AG08396 (cell line): ENCODE results near the gene GAREM1.
"Not testable (repeated sequence)": the region's sequence is repeated elsewhere in the genome, so short reads cannot be mapped to it uniquely, and the experiment has no call there.

Experiments used
- DNase-seq: peaks from one replicate; pipeline ENCODE4 v3.0.0; 2012; ENCODE audit warnings: low spot score, mixed read lengths

Gene GAREM1

DNA sequence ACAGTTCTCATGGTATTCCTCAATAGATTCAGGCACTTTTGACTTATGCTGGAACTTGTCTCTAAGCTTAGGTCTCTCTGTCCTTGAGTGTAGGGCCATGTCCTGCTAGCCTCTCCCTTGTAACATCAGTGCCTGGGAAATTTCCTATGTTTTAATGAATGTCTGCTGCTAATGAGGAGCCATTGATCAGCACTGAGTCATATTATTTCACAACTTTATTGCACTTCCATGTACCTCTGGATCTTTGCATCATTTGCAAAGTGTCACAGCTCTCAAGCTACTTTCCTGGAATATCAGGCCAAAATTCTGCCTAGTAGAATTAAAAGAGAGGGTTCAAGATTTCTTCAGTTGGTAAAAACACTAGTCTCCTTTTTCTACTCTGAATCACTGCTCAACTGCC, 102.5 kb downstream of the GAREM1 start:
- DNase-seq, result no peak

DNA sequence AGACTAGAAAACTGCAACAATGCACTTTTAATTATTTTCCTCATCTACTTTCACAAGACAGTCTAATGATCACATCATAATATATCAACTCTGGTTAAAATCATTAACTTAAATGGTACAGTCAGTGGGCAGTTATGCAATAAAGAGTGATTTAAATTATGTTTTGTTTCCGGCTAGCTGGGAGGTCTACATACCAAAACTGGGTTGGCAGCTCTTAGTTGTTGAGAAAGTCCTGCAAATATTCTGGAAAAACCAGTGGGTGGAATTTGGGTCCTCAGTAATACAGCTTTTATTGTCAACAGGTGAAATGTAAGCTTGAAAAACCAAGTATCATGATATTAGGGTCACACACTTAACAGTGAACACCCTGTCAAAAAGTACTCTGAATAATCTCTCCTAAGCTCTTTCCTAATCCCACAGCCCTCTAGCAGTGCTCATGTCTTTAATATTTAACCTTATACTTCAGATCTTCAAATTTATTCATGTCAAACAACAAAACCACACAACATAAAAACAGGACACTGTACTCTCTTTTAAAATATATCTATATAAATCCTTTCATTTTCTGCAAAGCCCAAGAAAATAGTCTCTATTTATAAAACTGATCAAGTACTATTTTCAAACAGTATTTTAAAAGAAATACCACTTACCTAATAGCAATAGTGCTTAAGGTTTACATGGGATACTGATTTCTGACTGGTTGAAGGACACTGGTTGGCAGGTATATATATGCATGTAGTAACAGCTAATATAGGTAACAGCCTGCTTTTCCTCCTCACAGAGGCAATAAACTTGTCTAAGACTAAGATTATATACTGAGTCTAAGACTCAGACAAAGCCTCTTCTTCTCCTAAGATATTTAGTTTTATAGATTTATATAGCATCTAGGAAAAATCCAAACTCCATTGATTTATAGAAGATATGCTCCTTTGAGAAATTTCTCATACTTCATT, 103.8 kb downstream of the GAREM1 start:
- no peak for DNase-seq

DNA sequence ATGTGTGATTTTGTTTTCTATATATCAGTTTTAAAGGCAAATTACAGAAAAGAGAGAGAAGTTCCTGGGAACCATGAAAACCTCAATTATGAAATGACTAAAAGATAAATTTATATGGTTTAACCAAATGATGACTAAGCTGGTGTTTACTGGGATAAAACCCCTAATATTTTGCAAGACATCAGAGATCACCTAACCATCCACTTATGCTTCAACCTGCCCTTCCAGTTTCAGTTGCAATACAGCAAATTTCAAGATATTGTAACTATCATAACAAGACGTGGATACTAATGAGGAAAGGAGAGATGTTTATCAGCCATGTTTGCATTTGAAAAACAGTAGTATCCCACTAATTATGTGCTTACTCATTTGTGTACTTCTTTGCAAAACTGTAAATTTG, 108.2 kb downstream of the GAREM1 start:
- DNase-seq, result no peak

DNA sequence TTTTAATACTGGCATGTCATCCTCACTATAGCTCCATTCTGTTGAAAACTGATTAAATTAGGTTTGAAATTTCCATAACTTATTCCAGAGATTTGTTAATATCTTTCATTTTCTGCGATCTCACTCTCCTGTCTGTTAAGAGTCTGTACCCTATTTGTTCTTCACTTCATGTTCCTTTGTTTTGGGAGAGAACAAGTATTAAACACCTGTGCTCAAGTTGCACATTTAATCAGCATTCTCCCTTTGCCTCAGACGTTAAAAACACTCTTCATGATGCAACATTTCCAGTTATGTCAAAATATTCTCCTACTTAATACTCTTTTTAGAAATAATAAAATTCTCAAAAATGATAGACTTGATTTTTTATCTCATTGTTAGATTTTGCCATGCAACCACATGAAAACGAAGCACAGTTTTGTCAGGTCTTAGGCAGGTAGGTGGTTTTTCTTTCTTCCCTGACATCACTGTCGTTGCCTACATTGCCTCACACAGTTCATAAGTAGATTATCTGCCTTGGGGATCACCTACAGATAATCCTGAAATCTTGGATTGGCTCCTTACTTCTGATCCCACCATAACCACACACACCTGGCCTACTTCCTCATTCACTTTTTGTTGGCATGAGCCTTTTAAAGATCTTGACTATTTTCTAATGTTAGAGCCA, 109.9 kb downstream of the GAREM1 start:
- DNase-seq, result no peak

DNA sequence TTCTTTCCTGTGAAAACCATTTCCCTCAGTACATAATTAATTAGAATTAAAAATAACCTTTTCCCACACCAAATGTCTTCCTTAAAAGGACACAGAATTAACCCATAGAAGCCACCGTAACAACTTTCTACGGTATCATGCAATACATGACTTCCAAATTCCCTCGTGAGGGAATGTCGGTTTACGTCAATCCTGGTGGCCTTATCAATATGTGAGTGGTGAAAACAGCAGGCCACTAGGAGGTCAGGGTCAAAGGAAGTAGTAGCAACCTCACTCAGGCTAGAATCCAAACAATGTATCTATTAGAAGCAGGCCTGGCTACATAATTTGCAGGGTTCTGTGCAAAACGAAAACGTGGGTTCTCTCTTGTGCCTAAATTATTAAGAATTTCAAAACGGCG, 112.2 kb downstream of the GAREM1 start:
- DNase-seq, result no peak

DNA sequence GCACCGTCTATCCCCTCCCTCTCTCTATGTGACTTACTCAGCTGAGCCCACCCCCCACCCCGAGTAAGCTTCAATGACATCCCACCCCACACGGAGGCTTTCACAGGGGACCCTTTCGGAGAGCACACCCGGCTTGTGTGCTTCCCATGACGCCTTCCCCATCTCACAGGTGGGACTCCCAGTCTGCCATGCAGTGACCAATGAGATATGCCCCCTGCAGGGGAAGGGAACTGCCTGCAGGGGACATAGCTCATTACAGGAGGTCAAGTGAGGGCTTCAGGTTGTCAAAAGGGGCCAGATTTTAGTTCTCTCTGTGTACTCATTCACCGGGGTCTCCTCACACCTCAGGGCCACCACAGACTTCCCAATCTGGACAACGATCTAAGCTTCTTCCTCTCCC, 112.6 kb downstream of the GAREM1 start:
- no peak for DNase-seq

DNA sequence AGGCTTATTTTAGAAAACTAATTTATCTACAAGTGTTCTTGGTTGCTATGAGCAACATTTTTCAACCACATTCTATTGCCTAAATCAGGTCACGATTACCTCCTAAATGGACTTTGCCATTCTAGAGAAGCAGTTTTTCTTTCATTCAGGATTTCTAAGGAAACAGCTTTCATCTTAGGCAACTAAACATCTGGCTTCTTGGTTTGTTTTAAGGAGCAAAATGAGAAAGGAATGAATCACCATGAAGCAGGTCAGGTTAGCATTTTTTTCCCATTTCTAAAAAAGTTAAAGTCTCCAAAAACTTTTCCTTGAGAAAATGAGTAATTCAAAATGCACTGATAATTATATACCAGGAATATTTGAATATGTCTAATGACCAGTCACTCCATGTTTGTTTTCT, 114.8 kb downstream of the GAREM1 start:
- DNase-seq, result no peak

DNA sequence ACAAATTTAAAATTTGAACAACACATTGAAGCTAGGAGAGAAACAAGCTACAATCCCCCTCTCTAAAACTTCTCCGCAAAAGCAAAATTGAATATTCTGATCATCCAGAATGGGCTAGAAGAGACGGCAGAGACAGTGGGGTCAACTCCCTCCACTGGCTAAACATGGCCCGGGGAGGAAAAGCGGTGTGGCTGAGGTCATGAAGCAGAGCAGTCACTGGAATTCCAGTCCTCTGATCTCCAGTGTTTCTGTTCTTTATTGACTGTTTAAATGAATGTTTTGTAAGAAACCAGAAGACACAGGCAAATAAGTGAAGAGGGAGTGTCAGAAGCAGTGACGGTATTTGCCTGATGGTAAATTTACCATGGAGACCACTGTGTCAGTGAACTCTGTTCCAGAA, 116.2 kb downstream of the GAREM1 start:
- no peak for DNase-seq

DNA sequence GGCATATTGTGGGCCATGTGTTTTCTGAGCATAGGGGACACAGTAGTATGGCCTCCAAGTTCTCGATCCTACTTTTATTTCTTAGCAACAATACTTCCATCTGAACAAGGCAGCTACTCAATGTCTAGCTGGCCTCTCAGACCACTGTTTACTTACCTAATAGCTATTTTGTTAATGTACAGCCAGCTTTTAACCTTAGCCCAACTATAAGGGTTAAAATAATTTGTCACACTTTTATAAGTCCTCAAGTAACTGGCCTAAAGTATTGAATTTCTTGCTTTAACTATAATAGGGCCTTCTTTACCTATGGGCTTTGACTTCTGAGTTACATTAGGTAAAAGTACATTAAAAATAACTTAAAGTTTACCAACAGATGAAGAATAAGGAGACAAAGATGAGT, 117.4 kb downstream of the GAREM1 start:
- no peak for DNase-seq

DNA sequence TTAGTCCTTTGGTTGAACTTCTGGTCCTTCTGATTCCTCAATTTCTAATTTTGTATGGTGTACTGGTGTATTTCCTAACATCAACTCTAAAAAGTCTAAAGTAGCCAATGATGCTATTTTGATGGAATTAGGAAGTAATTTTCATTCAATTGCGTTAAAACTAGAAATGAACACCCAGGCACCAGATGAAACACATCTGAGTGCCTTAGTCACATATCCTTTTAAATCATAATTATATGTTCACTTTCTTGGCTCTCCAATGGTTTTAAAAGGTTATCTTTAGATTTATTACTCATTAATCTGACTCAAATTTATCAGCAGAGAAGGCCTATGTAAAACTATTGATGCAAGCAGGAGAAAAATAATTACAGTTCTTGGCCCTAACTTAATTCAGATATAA, 119.7 kb downstream of the GAREM1 start:
- DNase-seq, result no peak

DNA sequence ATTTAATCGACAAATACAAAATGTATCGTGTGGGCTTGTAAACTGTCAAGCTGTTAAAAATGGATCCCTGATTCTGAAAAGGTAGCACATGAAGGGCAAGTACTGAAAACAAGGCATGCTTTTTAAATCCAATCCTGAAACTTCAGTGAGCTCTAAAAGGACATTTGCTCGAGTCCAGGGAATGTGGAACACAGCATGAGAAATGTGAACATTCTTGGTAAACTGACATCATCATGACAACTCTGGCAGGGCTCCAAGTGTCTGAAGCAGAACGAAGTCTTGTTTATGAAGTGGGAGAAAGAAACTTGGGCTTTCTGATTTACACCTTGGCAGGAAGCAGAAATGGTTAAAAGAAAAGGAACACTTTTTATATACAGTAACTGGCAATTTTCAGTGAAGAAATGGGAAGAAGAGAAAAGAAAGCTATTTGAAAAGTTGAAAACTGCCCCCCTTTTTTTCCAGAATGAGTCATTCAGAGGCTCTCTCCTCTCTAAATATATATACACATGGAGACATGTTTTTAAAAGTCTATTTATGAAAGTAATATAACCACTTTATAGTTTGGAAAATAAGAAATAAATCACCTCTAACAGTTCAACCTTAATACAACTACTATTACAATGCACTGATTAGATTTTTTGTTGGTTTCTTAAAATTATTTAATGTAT, 120.8 kb downstream of the GAREM1 start:
- DNase-seq, result peak; percentile 61

DNA sequence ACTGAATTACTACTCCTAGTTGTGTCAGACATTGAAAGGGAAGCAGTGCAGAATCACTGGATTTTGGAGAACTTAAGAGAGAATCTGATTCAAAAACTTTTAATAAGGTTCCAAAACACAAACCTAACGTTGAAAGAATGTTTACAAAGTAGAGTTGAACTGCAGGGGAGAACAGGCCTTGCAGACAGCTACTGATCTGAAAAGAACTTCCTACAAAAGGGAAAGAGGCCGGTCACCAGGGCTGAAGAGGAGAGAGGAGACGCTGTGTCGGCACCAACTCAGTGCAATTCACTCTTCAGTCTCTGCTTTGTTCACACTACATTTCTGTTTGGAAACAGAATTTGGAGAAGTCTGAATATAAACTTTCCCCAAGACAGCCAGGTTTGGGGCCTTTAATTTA, 124.0 kb downstream of the GAREM1 start:
- no peak for DNase-seq

DNA sequence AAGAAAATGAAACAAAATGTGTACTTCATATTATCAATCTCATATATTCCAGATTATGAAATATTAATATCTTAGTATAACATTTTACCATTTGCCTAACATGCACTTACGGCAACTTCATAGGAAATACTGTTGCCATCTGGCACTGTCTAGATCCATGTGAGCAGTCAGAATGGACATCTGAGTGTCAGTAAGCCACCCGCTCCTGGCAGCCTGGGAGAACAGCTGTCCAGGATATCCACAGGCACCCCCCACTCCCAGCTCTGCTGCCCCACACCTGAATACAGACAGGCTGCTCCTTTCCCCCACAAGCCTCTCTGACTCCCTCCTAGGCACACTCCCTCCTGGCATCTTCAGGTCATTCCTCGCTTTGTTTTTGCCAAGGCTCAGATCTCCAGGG, 127.0 kb downstream of the GAREM1 start:
- no peak for DNase-seq

DNA sequence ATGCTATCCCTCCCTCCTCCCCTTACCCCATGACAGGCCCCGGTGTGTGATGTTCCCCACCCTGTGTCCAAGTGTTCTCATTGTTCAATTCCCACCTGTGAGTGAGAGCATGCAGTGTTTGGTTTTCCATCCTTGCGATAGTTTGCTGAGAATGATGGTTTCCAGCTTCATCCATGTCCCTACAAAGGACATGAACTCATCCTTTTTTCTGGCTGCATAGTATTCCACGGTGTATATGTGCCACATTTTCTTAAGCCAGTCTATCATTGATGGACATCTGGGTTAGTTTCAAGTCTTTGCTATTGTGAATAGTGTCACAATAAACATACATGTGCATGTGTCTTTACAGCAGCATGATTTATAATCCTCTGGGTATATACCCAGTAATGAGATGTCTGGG, 129.6 kb downstream of the GAREM1 start:
- DNase-seq, result not testable (repeated sequence)

DNA sequence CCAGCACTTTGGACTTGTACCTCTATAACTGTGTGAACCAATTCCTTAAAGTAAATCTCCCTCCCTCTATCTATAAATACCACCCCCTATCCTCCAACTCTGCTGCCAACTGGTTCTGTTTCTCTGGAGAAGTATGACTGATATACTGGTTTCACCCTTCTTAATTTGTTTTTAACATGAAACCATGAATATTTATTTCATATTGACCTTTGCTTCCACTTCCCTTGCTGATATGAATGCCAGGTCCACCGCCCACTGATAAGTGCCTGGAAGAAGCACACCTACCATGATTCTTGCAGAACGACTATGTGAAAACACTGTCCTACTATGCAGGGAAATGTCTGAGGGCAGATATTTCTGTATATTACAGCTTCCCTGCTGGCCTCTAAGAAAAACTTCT, 131.6 kb downstream of the GAREM1 start:
- DNase-seq, result no peak

DNA sequence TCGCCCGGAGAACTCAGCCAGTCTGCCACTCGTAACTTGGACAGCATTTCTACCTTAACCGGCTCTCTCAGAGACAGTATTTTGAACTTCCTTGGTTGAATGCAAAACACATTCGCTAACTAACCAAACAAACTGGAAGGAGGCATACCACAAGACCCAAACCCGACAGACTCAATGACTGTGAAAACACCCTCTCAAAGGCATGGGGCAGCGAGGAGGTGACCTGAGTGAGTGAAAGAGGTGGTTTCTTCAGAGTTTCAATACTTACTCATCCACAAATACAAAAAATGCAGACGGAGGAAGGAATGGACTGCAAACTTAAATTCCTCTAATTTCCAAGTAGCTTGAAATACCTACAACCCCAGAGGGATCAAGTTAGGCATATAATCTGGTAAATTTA, 132.9 kb downstream of the GAREM1 start:
- no peak for DNase-seq

DNA sequence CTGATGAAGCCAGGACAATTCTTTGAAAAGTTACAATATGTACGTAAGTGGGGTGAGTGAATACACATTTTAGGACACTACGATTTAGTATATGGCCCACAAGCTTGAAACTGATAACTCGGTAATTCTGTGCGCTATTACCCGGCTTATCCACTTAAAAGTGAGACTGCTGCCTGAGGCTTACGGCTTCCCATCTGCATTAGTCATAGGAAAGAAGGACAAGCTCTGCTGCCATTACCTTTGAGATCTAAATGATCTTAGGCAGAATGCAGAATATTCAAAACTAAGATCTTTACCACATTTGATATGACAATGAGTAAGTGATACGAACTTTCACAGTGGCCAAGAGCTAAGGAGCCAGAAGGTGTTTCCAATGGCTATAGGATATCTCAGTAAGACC, 133.3 kb downstream of the GAREM1 start:
- no peak for DNase-seq

DNA sequence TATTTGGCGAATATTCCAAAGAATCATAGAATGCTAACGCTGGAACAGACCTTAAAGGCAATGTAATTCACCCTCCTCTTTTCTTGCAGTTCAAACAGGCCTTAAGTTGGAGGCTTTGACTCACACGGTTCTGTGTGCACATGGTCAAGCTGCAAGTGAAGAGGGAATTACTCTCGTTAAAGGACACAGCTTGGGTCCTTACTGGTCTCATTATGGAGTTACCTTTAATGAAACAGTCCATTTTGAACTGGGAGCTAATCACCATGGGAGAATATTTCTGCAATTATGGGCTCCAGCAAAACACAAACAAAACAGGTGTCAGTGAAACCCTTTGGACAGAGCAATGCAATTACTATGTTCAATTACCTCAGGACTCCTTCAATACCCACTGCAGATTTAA, 135.5 kb downstream of the GAREM1 start:
- no peak for DNase-seq

DNA sequence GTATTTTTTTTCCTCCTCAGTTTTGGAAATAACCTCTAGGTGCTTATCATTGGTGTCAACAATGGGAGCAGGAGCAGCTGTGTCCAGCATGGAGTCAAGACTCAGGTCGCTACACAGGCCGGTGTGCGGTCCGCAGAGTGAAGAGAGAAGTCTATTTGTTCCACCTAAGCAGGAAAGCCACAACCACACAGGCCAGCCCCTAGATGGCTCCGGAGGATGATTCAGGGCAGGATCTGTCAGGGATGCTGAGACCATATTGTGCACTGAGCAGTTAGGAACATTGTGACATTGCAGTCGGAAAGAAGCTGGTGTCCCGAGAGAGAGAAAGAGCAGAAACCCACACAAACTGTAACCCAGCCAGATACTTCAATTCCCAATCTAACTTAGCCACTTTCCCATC, 136.9 kb downstream of the GAREM1 start:
- no peak for DNase-seq

DNA sequence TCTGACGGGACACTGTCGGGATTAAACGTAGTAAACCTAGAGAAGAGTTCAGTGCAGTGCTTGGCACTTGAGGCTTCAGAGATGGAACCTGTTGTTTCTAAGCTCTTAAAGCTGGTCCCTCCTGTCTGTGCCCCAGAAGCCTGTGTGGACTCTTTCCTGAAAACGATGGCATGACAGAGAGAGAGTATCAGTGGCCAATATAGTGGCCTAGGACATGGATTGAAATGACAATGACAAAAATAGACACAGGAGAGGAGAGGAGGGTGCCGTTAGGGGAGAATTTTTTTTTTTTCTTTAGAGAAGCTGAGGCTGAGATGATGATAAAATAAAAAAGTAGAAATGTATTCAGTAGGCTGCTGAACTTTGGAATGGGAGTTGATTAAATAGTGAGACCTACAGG, 138.0 kb downstream of the GAREM1 start:
- no peak for DNase-seq

DNA sequence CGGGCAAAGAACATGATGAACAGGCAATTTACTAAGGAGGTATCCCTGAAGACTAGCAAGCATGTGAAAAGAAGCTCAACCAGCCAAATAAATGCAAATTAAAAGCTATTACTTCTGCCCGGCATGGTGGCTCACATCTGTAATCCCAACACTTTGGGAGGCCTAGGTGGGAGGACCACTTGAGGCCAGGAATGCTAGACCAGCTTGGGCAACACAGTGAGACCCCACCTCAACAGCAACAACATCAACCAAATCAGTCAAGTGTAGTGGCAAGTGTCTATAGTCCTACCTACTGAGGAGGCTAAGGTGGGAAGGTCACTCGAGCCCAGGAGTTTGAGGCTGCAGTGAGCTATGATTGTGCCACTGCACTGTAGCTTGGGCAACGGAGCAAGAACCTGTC, 141.7 kb downstream of the GAREM1 start:
- DNase-seq, result no peak

DNA sequence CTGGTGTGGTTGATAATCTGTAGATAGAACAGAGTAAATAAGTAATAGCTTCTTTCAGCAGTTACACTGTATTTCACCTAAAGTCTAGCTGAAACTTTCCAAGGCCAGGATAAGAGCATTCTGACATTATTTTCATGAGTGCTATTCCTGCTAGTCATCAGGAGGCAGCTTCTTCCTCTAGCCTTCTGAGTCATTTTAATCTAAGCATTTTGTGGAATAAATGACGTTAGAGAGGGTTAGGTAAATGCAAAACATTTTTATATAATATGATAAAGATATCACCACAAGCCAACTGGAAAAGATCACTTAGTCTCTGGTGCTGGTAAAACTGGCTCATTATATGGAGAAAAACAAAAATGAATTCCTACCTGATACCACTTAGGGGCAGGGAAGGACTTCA, 142.3 kb downstream of the GAREM1 start:
- no peak for DNase-seq
